ENCODE measurements around the gene SIX5.

DNA sequence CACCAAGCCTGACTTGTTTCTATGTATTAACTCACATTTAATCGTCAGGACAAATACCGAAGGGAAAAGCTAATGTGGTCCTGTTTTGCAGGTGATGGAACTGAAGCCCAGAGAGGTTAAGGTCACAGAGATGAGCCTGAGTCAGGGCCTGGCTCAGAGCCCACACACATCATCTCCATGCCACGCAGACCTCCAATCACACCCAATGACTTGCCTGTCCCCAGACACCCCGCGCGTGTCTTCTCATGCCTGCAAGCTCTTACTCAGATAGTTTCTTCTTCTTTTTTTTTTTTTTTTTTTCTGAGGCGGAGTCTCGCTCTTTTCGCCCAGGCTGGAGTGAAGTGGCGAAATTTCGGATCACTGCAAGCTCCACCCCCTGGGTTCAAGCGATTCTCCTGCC lies 16.4 kb downstream of the SIX5 start:
- TF ChIP-seq EZH2 (IDR thresholded peaks at IDR 0.05; ENCODE audit: low read length, unreplicated experiment): no peak
- TF ChIP-seq, protein P1, sequence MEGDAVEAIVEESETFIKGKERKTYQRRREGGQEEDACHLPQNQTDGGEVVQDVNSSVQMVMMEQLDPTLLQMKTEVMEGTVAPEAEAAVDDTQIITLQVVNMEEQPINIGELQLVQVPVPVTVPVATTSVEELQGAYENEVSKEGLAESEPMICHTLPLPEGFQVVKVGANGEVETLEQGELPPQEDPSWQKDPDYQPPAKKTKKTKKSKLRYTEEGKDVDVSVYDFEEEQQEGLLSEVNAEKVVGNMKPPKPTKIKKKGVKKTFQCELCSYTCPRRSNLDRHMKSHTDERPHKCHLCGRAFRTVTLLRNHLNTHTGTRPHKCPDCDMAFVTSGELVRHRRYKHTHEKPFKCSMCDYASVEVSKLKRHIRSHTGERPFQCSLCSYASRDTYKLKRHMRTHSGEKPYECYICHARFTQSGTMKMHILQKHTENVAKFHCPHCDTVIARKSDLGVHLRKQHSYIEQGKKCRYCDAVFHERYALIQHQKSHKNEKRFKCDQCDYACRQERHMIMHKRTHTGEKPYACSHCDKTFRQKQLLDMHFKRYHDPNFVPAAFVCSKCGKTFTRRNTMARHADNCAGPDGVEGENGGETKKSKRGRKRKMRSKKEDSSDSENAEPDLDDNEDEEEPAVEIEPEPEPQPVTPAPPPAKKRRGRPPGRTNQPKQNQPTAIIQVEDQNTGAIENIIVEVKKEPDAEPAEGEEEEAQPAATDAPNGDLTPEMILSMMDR (conservative IDR thresholded peaks at IDR 0.05; ENCODE audit: low read depth, low read length): no peak
